Stomach (tissue), 9 donors: Measurements from ENCODE around the gene CXCR2. TPM values are rescaled to one million over a fixed set of nuclear protein-coding genes. Genes with fewer than 3 reads are reported as not detected.

ENCODE experiments used
- DNase-seq, 2 donors: peaks; one replicate each; pipeline versions ENCODE4 v3.0.0 to v3.0.0-alpha.2; 2013 to 2019
- H3K27ac ChIP-seq, 5 donors: fragments of 200-600 bp in 4 of 5; sonication (generic) in 4 of 5; one replicate each; pipeline ENCODE4 v1.5.1; 2013 to 2019; ENCODE audit warnings: mild to moderate bottlenecking in 1 of 5, moderate library complexity in 1 of 5
- H3K27me3 ChIP-seq, 3 donors: fragments of 200-600 bp; sonication (generic); one replicate each; pipeline ENCODE4 v1.5.1; 2017 to 2019; ENCODE audit warnings: mixed run types in 1 of 3
- H3K36me3 ChIP-seq, 4 donors: fragments of 200-600 bp; sonication (generic); 1 replicate in 3 of 4; 2 replicates in 1 of 4; pipeline ENCODE4 v1.5.1; 2016 to 2019
- H3K4me1 ChIP-seq, 4 donors: fragments of 200-600 bp; sonication (generic); one replicate each; pipeline ENCODE4 v1.5.1; 2016 to 2019
- H3K4me3 ChIP-seq, 4 donors: fragments of 200-600 bp; sonication (generic) in 3 of 4; one replicate each; pipeline ENCODE4 v1.5.1; 2016 to 2019; ENCODE audit warnings: mild to moderate bottlenecking in 1 of 4
- H3K9me3 ChIP-seq, 4 donors: fragments of 200-600 bp; sonication (generic); one replicate each; pipeline ENCODE4 v1.5.1; 2016 to 2019
- EP300 ChIP-seq: sonication (generic); formaldehyde crosslinking; IDR thresholded peaks from one replicate; pipeline ENCODE4 v1.6.1; 2017; ENCODE audit warnings: antibody characterized with exemption
- POLR2A ChIP-seq, 4 donors: fragments of 450-650 bp; IDR thresholded peaks; one replicate each; pipeline ENCODE4 v1.6.1; 2016; ENCODE audit warnings: antibody characterized with exemption in 4 of 4, control low read depth in 2 of 4, mild to moderate bottlenecking in 1 of 4, moderate library complexity in 1 of 4
- POLR2AphosphoS5 ChIP-seq, 3 donors: sonication (generic); formaldehyde crosslinking; IDR thresholded peaks; one replicate each; pipeline ENCODE4 v1.6.1; 2016; ENCODE audit warnings: antibody characterized with exemption in 3 of 3
- WGBS, 5 donors: extraction: QIAGEN DNeasy Blood & Tissue Kit in 3 of 5; methylation state at CpG; one replicate each; pipeline versions ENCODE4 v1.1.5 to v1.1.7; 2013 to 2018; 5-methylcytosine and 5-hydroxymethylcytosine counted together
- intact Hi-C: fragments of 100-400 bp; cut with DNase I; formaldehyde crosslinking; loops from one replicate; pipeline ENCODE4 v1.15.1; 2023; ENCODE audit warnings: low total_unique reads
- polyA plus RNA-seq, 3 donors: library from polyadenylated mRNA; stranded (reverse); fragments of 200-250 nt; gene quantifications; one replicate each; pipeline ENCODE4 v1.2.3, GENCODE V29; 2013
- total RNA-seq, 5 donors: library from RNA; depleted of rRNA; stranded (reverse); fragments of >200 nt; gene quantifications; one replicate each; pipeline versions ENCODE4 v1.1.0 to v1.2.3, GENCODE V29; 2014 to 2016
- TF ChIP-seq, protein P1 (sequence below), 7 experiments: fragments of 450-650 bp in 4 of 7; fragments of 200-600 bp in 3 of 7; sonication (generic) in 3 of 7; IDR thresholded peaks; one replicate each; pipeline ENCODE4 v1.5.1; 2016 to 2019; ENCODE audit warnings: antibody characterized with exemption in 7 of 7, control low read depth in 2 of 7, mild to moderate bottlenecking in 1 of 7
- donor health status: healthy with polysubstance abuse.
- donor health status: Bipolar disorder and iron deficiency.
- donor health status: healthy.

CXCR2 gene
- total and polyA plus RNA-seq, 8 donors = 0.37 to 2.3 (median 1.2) TPM; not detected in 3

DNA sequence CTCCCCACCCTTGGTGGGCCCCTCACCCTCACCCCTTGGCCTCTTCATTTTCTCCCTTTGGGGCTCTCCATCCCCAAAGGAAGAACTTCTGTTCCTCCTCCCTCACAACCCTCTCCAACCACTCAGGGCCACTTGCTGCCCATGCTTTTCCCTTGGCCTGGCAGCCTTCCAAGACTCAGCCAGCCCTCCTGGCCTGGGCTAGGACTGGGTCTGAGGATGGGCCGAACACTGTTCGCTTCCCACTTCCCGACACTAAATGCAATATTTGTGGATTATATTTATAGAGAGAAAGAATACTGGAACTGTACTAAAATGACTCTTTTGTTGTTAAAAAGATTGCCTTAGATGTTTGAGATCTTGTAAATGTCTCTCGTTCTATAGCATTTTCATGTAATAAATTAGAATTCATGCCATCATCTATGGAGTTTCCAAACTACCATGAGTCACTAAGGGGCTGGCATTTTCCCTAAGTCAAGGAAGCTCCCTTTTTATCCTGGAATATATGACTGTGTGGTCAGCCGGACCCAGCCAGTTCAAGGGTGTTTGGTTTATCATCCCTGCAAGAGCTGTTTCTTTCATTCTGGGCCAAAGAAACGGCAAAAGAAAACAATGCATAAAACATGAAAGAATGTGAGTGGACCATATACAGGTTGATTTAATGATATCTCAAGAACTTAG is 3.8 kb downstream of the CXCR2 start:
- 57 to 73% (median 70%) methylated on average over 6 of the region's 6 CpGs for WGBS, 5 donors
- Histone ChIP-seq H3K27ac (peak overlapping the region in 1 of 5 donors; percentile 61), H3K4me1 (no peaks in the 10 kb centered on the region), H3K4me3 (no peak overlapping the region), H3K9me3 (no peaks in the 10 kb centered on the region), H3K27me3 (peaks cover 0 to 33% (median 4%) of the 10 kb centered on the region in 3 donors), H3K36me3 (no peaks in the 10 kb centered on the region)
- intact Hi-C loops = no loop called here
- TF ChIP-seq POLR2AphosphoS5 (IDR thresholded peaks at IDR 0.05) = no peak
- no peak for TF ChIP-seq EP300
- TF ChIP-seq, protein P1, sequence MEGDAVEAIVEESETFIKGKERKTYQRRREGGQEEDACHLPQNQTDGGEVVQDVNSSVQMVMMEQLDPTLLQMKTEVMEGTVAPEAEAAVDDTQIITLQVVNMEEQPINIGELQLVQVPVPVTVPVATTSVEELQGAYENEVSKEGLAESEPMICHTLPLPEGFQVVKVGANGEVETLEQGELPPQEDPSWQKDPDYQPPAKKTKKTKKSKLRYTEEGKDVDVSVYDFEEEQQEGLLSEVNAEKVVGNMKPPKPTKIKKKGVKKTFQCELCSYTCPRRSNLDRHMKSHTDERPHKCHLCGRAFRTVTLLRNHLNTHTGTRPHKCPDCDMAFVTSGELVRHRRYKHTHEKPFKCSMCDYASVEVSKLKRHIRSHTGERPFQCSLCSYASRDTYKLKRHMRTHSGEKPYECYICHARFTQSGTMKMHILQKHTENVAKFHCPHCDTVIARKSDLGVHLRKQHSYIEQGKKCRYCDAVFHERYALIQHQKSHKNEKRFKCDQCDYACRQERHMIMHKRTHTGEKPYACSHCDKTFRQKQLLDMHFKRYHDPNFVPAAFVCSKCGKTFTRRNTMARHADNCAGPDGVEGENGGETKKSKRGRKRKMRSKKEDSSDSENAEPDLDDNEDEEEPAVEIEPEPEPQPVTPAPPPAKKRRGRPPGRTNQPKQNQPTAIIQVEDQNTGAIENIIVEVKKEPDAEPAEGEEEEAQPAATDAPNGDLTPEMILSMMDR (IDR thresholded peaks at IDR 0.05) = no peak
- TF ChIP-seq POLR2A (IDR thresholded peaks at IDR 0.05) = no peak
- DNase-seq = no peak

DNA sequence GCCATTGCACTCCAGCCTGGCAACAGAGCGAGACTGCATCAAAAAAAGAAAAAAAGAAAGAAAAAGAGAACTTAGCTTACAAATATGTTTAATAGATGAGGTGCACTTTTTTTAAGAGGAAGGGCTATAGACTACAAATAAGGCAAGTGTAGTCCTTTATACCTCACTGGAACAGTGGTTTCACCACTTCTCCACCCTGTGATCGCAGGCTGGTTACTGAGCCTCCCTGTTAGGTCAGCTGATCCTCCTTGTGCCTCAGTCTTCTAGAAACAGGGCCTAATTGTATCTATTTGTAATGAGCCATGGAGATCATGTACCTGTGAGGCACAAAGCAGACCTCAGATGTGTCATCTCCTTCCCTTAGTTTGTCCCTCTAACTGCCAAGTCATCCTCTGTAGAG is 4.5 kb downstream of the CXCR2 start:
- WGBS, 5 donors = 81 to 92% (median 89%) methylated on average over 2 of the region's 2 CpGs
- Histone ChIP-seq H3K4me1 (no peaks in the 10 kb centered on the region), H3K27me3 (peaks cover 0 to 37% (median 4%) of the 10 kb centered on the region in 3 donors), H3K27ac (no peak overlapping the region), H3K36me3 (no peaks in the 10 kb centered on the region), H3K9me3 (no peaks in the 10 kb centered on the region), H3K4me3 (peak overlapping the region in 1 of 4 donors; percentile 20)
- TF ChIP-seq POLR2AphosphoS5 (IDR thresholded peaks at IDR 0.05) = no peak
- TF ChIP-seq, protein P1 (IDR thresholded peaks at IDR 0.05) = no peak
- no peak for TF ChIP-seq EP300
- no peak for TF ChIP-seq POLR2A (IDR thresholded peaks at IDR 0.05)
- intact Hi-C loops = no loop called here
- no peak for DNase-seq

DNA sequence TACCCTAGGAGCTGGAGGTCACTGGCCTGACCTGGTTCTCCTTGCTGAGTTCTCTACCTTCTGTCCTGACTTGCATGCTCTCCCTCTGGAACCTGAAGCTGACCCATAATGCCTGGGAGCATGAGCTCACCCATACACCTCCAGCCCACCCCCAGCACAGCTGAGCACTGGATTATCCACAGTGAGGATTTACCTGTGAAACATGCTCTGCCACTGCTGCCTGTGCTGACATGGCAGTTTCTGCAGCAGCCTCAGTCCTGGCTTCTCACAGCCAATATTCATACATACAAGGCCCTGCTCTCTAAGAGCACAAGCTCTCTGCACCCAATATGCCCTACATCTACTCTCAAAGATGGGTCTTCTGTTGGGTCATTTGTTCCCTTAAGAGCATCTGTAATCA is 5.0 kb downstream of the CXCR2 start:
- Histone ChIP-seq H3K4me3 (peak overlapping the region in 1 of 4 donors; percentile 20), H3K4me1 (no peaks in the 10 kb centered on the region), H3K9me3 (no peaks in the 10 kb centered on the region), H3K27ac (no peak overlapping the region), H3K27me3 (peaks cover 0 to 37% (median 4%) of the 10 kb centered on the region in 3 donors), H3K36me3 (no peaks in the 10 kb centered on the region)
- no peak for DNase-seq
- intact Hi-C loops = no loop called here
- TF ChIP-seq, protein P1 (IDR thresholded peaks at IDR 0.05) = no peak
- no peak for TF ChIP-seq POLR2A (IDR thresholded peaks at IDR 0.05)
- TF ChIP-seq EP300 = no peak
- no peak for TF ChIP-seq POLR2AphosphoS5 (IDR thresholded peaks at IDR 0.05)

DNA sequence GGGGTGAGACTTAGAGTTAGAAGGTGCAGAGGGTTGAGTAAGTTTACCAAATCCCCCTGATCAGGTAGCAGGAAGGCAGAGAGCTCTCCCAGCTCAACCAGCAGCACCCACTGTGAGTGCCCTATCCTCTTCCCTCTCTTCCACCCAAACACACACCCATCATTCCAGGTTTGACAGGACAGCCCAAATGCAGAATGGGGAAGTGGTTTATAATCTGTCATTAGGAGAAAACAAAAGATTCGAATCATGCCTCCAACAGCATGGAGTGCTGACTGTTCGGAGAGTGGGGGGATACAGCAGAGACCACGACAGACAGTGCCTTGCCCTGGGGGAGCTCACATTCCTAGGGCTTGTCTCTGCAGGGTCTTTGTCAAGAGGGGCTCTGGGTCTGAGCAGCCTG is 11.7 kb downstream of the CXCR2 start:
- intact Hi-C loops = no loop called here

More for the DNA sequence above, 11.7 kb downstream of the CXCR2 start:
- 33 to 60% (median 49%) methylated on average over 3 of the region's 3 CpGs for WGBS, 5 donors
- H3K27me3 ChIP-seq = peaks cover 0 to 52% (median 12%) of the 10 kb centered on the region in 3 donors
- no peaks in the 10 kb centered on the region for H3K4me1 ChIP-seq
- TF ChIP-seq, protein P1 (IDR thresholded peaks at IDR 0.05) = no peak
- TF ChIP-seq POLR2AphosphoS5 (IDR thresholded peaks at IDR 0.05) = no peak
- no peak for TF ChIP-seq EP300
- no peak for TF ChIP-seq POLR2A (IDR thresholded peaks at IDR 0.05)
- no peak overlapping the region for H3K27ac ChIP-seq
- DNase-seq = no peak
- H3K9me3 ChIP-seq = no peaks in the 10 kb centered on the region
- no peak overlapping the region for H3K4me3 ChIP-seq
- no peaks in the 10 kb centered on the region for H3K36me3 ChIP-seq
